Right atrium auricular region (tissue), 2 donors: Measurements from ENCODE around the gene TINCR. TPM values are rescaled to one million over a fixed set of nuclear protein-coding genes. Genes with fewer than 3 reads are reported as not detected.
"Not testable (repeated sequence)": the region's sequence is repeated elsewhere in the genome, so short reads cannot be mapped to it uniquely, and the experiment has no call there.

Experiments
- DNase-seq: peaks from one replicate; pipeline ENCODE4 v3.0.0-alpha.2; 2019; ENCODE audit warnings: low spot score
- H3K27ac ChIP-seq, 2 donors: fragments of 200-600 bp; sonication (generic); 1 replicate in 1 of 2; 2 replicates in 1 of 2; pipeline ENCODE4 v1.5.1; 2016 to 2019
- H3K27me3 ChIP-seq, 2 donors: fragments of 200-600 bp; sonication (generic); one replicate each; pipeline versions ENCODE4 v1.5.1 to v1.6.0; 2017 to 2019
- H3K36me3 ChIP-seq: fragments of 200-600 bp; sonication (generic); one replicate; pipeline ENCODE4 v1.5.1; 2016
- H3K4me1 ChIP-seq, 2 donors: fragments of 200-600 bp; sonication (generic); one replicate each; pipeline versions ENCODE4 v1.5.1 to v1.6.0; 2017 to 2019
- H3K4me3 ChIP-seq, 2 donors: fragments of 200-600 bp; sonication (generic); 1 replicate in 1 of 2; 2 replicates in 1 of 2; pipeline ENCODE4 v1.5.1; 2017 to 2019; ENCODE audit warnings: mild to moderate bottlenecking in 1 of 2, moderate library complexity in 1 of 2
- H3K9me3 ChIP-seq, 2 donors: fragments of 200-600 bp; sonication (generic); one replicate each; pipeline ENCODE4 v1.5.1; 2019
- CTCF ChIP-seq, 2 donors: fragments of 200-600 bp; sonication (generic); IDR thresholded peaks; one replicate each; pipeline ENCODE4 v1.5.1; 2019; ENCODE audit warnings: antibody characterized with exemption in 2 of 2
- total RNA-seq, 2 donors: library from RNA; depleted of rRNA; stranded (reverse); fragments of >200 nt; gene quantifications; one replicate each; pipeline ENCODE4 v1.1.0, GENCODE V29; 2016

The TINCR gene
- under 1 TPM in 1 of 2 donors, not detected in 1; 0.59 TPM for total RNA-seq

GRCh38 chr19:5567360-5567969, at the start of gene TINCR:
Gene TINCR, minus strand, starts transcription at chr19:5567953.
- Histone ChIP-seq H3K27me3 (peaks cover 0 to 4% of the 10 kb centered on the region in 2 donors), H3K9me3 (peaks cover 0 to 2% of the 10 kb centered on the region in 2 donors), H3K27ac (no peak within 1 kb of the TSS), H3K4me3 (peak within 1 kb of the TSS in 1 of 2 donors; percentile 35), H3K4me1 (no peaks in the 10 kb centered on the region), H3K36me3 (no peaks in the 10 kb centered on the region)
- no peak for DNase-seq
- TF ChIP-seq CTCF (IDR thresholded peaks at IDR 0.05), result peak in 1 of 2 donors; percentile 40

GRCh38 chr19:5617080-5617479, 49.3 kb upstream of the TINCR start:
- Histone ChIP-seq H3K4me3 (no peak overlapping the region), H3K27me3 (no peaks in the 10 kb centered on the region), H3K9me3 (no peaks in the 10 kb centered on the region), H3K27ac (no peak overlapping the region), H3K4me1 (peaks cover 0 to 40% of the 10 kb centered on the region in 2 donors), H3K36me3 (peaks cover 71% of the 10 kb centered on the region)
- no peak for TF ChIP-seq CTCF (IDR thresholded peaks at IDR 0.05)
- DNase-seq, result no peak

GRCh38 chr19:5615756-5616327, 48.1 kb upstream of the TINCR start:
- Histone ChIP-seq H3K9me3 (no peaks in the 10 kb centered on the region), H3K27me3 (no peaks in the 10 kb centered on the region), H3K4me1 (peaks cover 0 to 31% of the 10 kb centered on the region in 2 donors), H3K4me3 (no peak overlapping the region), H3K27ac (no peak overlapping the region), H3K36me3 (peaks cover 71% of the 10 kb centered on the region)
- no peak for TF ChIP-seq CTCF (IDR thresholded peaks at IDR 0.05)
- no peak for DNase-seq

- Histone ChIP-seq H3K9me3 (no peaks in the 10 kb centered on the region), H3K27ac (peak overlapping the region in 1 of 2 donors; percentile 20), H3K36me3 (peaks cover 80% of the 10 kb centered on the region), H3K4me3 (no peak overlapping the region), H3K4me1 (peaks cover 0 to 5% of the 10 kb centered on the region in 2 donors), H3K27me3 (no peaks in the 10 kb centered on the region)
- no peak for DNase-seq
- no peak for TF ChIP-seq CTCF (IDR thresholded peaks at IDR 0.05)
Observed at GRCh38 chr19:5612891-5613865, 45.4 kb upstream of the TINCR start.

- no peak overlapping the region for H3K27ac ChIP-seq
- H3K36me3 ChIP-seq, result peaks cover 84% of the 10 kb centered on the region
- no peaks in the 10 kb centered on the region for H3K27me3 ChIP-seq
- no peaks in the 10 kb centered on the region for H3K9me3 ChIP-seq
- peaks cover 0 to 9% of the 10 kb centered on the region in 2 donors for H3K4me1 ChIP-seq
- no peak for DNase-seq
- no peak overlapping the region for H3K4me3 ChIP-seq
- no peak for TF ChIP-seq CTCF (IDR thresholded peaks at IDR 0.05)
Observed at GRCh38 chr19:5609881-5610448, 42.2 kb upstream of the TINCR start.

GRCh38 chr19:5608766-5609165, 41.0 kb upstream of the TINCR start:
- H3K9me3 ChIP-seq, DNase-seq, H3K27me3 ChIP-seq, H3K4me3 ChIP-seq, H3K4me1 ChIP-seq: not testable (repeated sequence)
- H3K36me3 ChIP-seq, result peaks cover 83% of the 10 kb centered on the region
- peak overlapping the region in 1 of 2 donors; percentile 18 for H3K27ac ChIP-seq
